ENCODE results near the gene PALLD.

- TF ChIP-seq, protein P1, sequence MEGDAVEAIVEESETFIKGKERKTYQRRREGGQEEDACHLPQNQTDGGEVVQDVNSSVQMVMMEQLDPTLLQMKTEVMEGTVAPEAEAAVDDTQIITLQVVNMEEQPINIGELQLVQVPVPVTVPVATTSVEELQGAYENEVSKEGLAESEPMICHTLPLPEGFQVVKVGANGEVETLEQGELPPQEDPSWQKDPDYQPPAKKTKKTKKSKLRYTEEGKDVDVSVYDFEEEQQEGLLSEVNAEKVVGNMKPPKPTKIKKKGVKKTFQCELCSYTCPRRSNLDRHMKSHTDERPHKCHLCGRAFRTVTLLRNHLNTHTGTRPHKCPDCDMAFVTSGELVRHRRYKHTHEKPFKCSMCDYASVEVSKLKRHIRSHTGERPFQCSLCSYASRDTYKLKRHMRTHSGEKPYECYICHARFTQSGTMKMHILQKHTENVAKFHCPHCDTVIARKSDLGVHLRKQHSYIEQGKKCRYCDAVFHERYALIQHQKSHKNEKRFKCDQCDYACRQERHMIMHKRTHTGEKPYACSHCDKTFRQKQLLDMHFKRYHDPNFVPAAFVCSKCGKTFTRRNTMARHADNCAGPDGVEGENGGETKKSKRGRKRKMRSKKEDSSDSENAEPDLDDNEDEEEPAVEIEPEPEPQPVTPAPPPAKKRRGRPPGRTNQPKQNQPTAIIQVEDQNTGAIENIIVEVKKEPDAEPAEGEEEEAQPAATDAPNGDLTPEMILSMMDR (CRISPR knock-in tag; IDR thresholded peaks at IDR 0.05): no peak
- no peak for TF ChIP-seq ELF1 (CRISPR knock-in tag; IDR thresholded peaks at IDR 0.05)
- TF ChIP-seq, protein P2, sequence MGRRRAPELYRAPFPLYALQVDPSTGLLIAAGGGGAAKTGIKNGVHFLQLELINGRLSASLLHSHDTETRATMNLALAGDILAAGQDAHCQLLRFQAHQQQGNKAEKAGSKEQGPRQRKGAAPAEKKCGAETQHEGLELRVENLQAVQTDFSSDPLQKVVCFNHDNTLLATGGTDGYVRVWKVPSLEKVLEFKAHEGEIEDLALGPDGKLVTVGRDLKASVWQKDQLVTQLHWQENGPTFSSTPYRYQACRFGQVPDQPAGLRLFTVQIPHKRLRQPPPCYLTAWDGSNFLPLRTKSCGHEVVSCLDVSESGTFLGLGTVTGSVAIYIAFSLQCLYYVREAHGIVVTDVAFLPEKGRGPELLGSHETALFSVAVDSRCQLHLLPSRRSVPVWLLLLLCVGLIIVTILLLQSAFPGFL (CRISPR knock-in tag; IDR thresholded peaks at IDR 0.05): no peak
- TF ChIP-seq ZNF274 (CRISPR knock-in tag; IDR thresholded peaks at IDR 0.05): no peak
- TF ChIP-seq, protein P3, sequence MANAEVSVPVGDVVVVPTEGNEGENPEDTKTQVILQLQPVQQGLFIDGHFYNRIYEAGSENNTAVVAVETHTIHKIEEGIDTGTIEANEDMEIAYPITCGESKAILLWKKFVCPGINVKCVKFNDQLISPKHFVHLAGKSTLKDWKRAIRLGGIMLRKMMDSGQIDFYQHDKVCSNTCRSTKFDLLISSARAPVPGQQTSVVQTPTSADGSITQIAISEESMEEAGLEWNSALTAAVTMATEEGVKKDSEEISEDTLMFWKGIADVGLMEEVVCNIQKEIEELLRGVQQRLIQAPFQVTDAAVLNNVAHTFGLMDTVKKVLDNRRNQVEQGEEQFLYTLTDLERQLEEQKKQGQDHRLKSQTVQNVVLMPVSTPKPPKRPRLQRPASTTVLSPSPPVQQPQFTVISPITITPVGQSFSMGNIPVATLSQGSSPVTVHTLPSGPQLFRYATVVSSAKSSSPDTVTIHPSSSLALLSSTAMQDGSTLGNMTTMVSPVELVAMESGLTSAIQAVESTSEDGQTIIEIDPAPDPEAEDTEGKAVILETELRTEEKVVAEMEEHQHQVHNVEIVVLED (CRISPR knock-in tag; IDR thresholded peaks at IDR 0.05; ENCODE audit: borderline replicate concordance): no peak
- TF ChIP-seq, protein P4, sequence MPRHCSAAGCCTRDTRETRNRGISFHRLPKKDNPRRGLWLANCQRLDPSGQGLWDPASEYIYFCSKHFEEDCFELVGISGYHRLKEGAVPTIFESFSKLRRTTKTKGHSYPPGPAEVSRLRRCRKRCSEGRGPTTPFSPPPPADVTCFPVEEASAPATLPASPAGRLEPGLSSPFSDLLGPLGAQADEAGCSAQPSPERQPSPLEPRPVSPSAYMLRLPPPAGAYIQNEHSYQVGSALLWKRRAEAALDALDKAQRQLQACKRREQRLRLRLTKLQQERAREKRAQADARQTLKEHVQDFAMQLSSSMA (CRISPR knock-in tag; IDR thresholded peaks at IDR 0.05): no peak
- TF ChIP-seq AKNA (CRISPR knock-in tag; IDR thresholded peaks at IDR 0.05; ENCODE audit: borderline replicate concordance): no peak
- TF ChIP-seq, protein P5, sequence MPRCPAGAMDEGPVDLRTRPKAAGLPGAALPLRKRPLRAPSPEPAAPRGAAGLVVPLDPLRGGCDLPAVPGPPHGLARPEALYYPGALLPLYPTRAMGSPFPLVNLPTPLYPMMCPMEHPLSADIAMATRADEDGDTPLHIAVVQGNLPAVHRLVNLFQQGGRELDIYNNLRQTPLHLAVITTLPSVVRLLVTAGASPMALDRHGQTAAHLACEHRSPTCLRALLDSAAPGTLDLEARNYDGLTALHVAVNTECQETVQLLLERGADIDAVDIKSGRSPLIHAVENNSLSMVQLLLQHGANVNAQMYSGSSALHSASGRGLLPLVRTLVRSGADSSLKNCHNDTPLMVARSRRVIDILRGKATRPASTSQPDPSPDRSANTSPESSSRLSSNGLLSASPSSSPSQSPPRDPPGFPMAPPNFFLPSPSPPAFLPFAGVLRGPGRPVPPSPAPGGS (CRISPR knock-in tag; IDR thresholded peaks at IDR 0.05): no peak
- TF ChIP-seq, protein P6, sequence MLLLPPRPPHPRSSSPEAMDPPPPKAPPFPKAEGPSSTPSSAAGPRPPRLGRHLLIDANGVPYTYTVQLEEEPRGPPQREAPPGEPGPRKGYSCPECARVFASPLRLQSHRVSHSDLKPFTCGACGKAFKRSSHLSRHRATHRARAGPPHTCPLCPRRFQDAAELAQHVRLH (CRISPR knock-in tag; IDR thresholded peaks at IDR 0.05; ENCODE audit: borderline replicate concordance, low read depth): no peak
- no peak for TF ChIP-seq ZNF234 (CRISPR knock-in tag; conservative IDR thresholded peaks at IDR 0.05)
- TF ChIP-seq TIGD3 (CRISPR knock-in tag; IDR thresholded peaks at IDR 0.05; ENCODE audit: borderline replicate concordance): no peak
- TF ChIP-seq KAT7 (CRISPR knock-in tag; IDR thresholded peaks at IDR 0.05; ENCODE audit: borderline replicate concordance): no peak
- no peak for TF ChIP-seq ZNF10 (CRISPR knock-in tag; IDR thresholded peaks at IDR 0.05; ENCODE audit: borderline replicate concordance, low read depth)
- no peak for TF ChIP-seq MAFK (conservative IDR thresholded peaks at IDR 0.05 in 1 of 2, IDR thresholded peaks at IDR 0.05 in 1 of 2; ENCODE audit: low read length in 2 of 2)
Measured at GRCh38 chr4:168804146-168804545, 307.3 kb downstream of the PALLD start.
